Ishikawa (cell line): ENCODE measurements around the gene CACNB2.

ENCODE experiments used
- CEBPB ChIP-seq: IDR thresholded peaks from 2 replicates; pipeline ENCODE4 v1.6.1; 2012
- CREB1 ChIP-seq: IDR thresholded peaks from 2 replicates; pipeline ENCODE4 v1.6.1; 2012; ENCODE audit warnings: low read depth
- EGR1 ChIP-seq: IDR thresholded peaks from 2 replicates; pipeline ENCODE4 v1.6.1; 2012
- EP300 ChIP-seq: IDR thresholded peaks from 2 replicates; pipeline ENCODE4 v1.6.1; 2012; ENCODE audit warnings: borderline replicate concordance
- FOXM1 ChIP-seq: IDR thresholded peaks from 2 replicates; pipeline ENCODE4 v1.6.1; 2012; ENCODE audit warnings: low read depth, borderline replicate concordance
- MAX ChIP-seq: IDR thresholded peaks from 2 replicates; pipeline ENCODE4 v1.6.1; 2012
- NFIC ChIP-seq: IDR thresholded peaks from 2 replicates; pipeline ENCODE4 v1.6.1; 2012
- RAD21 ChIP-seq: IDR thresholded peaks from 2 replicates; pipeline ENCODE4 v1.6.1; 2012; ENCODE audit warnings: low read depth
- REST ChIP-seq: IDR thresholded peaks from 2 replicates; pipeline ENCODE4 v1.6.1; 2012; ENCODE audit warnings: low read depth, mild to moderate bottlenecking
- TAF1 ChIP-seq: IDR thresholded peaks from 2 replicates; pipeline ENCODE4 v1.6.1; 2012; ENCODE audit warnings: low read depth, mild to moderate bottlenecking
- TCF12 ChIP-seq: IDR thresholded peaks from 2 replicates; pipeline ENCODE4 v1.6.1; 2012; ENCODE audit warnings: low read depth
- TEAD4 ChIP-seq: IDR thresholded peaks from 2 replicates; pipeline ENCODE4 v1.6.1; 2012
- USF1 ChIP-seq: IDR thresholded peaks from 2 replicates; pipeline ENCODE4 v1.6.1; 2012
- YY1 ChIP-seq: IDR thresholded peaks from 2 replicates; pipeline ENCODE4 v1.6.1; 2012; ENCODE audit warnings: low read depth
- ZBTB7A ChIP-seq: IDR thresholded peaks from 2 replicates; pipeline ENCODE4 v1.6.1; 2012; ENCODE audit warnings: low read depth

The CACNB2 gene

GRCh38 chr10:18474118-18474455 is 333.9 kb downstream of the CACNB2 start:
- no peak for TF ChIP-seq TAF1
- TF ChIP-seq FOXM1 = no peak
- no peak for TF ChIP-seq YY1
- TF ChIP-seq USF1 = no peak
- TF ChIP-seq MAX = no peak
- no peak for TF ChIP-seq REST
- TF ChIP-seq RAD21 = no peak
- TF ChIP-seq ZBTB7A = no peak
- no peak for TF ChIP-seq NFIC
- TF ChIP-seq CEBPB = no peak
- no peak for TF ChIP-seq CREB1
- no peak for TF ChIP-seq TCF12

- no peak for TF ChIP-seq REST
- TF ChIP-seq CREB1 = no peak
- no peak for TF ChIP-seq NFIC
- no peak for TF ChIP-seq EGR1
- TF ChIP-seq TCF12 = no peak
- no peak for TF ChIP-seq TAF1
- TF ChIP-seq CEBPB = no peak
- TF ChIP-seq YY1 = no peak
- no peak for TF ChIP-seq TEAD4
Measured at GRCh38 chr10:18476076-18476647, 335.9 kb downstream of the CACNB2 start.

- no peak for TF ChIP-seq FOXM1
- TF ChIP-seq REST = no peak
- no peak for TF ChIP-seq RAD21
- TF ChIP-seq EGR1 = no peak
- no peak for TF ChIP-seq MAX
- TF ChIP-seq TEAD4 = no peak
Measured at GRCh38 chr10:18478354-18478753, 338.1 kb downstream of the CACNB2 start.

- TF ChIP-seq NFIC (no peak), ZBTB7A (no peak), YY1 (no peak), CEBPB (no peak), RAD21 (no peak), MAX (no peak), REST (no peak), TCF12 (no peak), FOXM1 (no peak), TAF1 (no peak), USF1 (no peak), EP300 (no peak), TEAD4 (no peak), EGR1 (no peak), CREB1 (no peak)
Measured at GRCh38 chr10:18479502-18479901, 339.3 kb downstream of the CACNB2 start.
